Breast epithelium (tissue), 3 donors: ENCODE measurements around the gene CDH4.

Source experiments
- CTCF ChIP-seq, 3 donors: fragments of 450-650 bp; IDR thresholded peaks; one replicate each; pipeline ENCODE4 v1.5.1; 2016 to 2017; ENCODE audit warnings: antibody characterized with exemption in 3 of 3, mild to moderate bottlenecking in 3 of 3, moderate library complexity in 3 of 3
- POLR2A ChIP-seq: fragments of 450-650 bp; IDR thresholded peaks from one replicate; pipeline ENCODE4 v1.6.1; 2016; ENCODE audit warnings: antibody characterized with exemption, mild to moderate bottlenecking, moderate library complexity

- TF ChIP-seq CTCF (IDR thresholded peaks at IDR 0.05) (no peak), POLR2A (no peak)
Observed at GRCh38 chr20:61746147-61746646, 494.1 kb downstream of the CDH4 start.
